GM23248 (cell line): ENCODE results near the gene MEMO1.

Experiments
- EZH2 ChIP-seq: fragments of 200-600 bp; sonication (generic); IDR thresholded peaks from 2 replicates; pipeline ENCODE4 v1.6.1; 2018; ENCODE audit warnings: antibody characterized with exemption, mild to moderate bottlenecking; ENCODE audit not compliant: insufficient read depth, poor library complexity, severe bottlenecking
- EZH2phosphoT487 ChIP-seq: fragments of 200-600 bp; sonication (generic); IDR thresholded peaks from 2 replicates; pipeline ENCODE4 v1.6.1; 2018; ENCODE audit warnings: antibody characterized with exemption, moderate library complexity, mild to moderate bottlenecking, low read depth; ENCODE audit not compliant: insufficient read depth

GRCh38 chr2:32010670-32011484, at the start of gene MEMO1:
- no peak for TF ChIP-seq EZH2
- TF ChIP-seq EZH2phosphoT487: no peak
